CD4-positive, alpha-beta memory T cell (primary cell): ENCODE data around the gene CCNF. TPM values are rescaled to one million over a fixed set of nuclear protein-coding genes. Genes with fewer than 3 reads are reported as not detected.
"Not testable (repeated sequence)": the region's sequence is repeated elsewhere in the genome, so short reads cannot be mapped to it uniquely, and the experiment has no call there.

Experiments used
- CTCF ChIA-PET: fragments of 350-600 bp; sonication (Branson Sonifier 250); formaldehyde crosslinking; loops from one replicate; lab custom pipeline; 2021; ENCODE audit warnings: inconsistent platforms; ENCODE audit not compliant: partially characterized antibody; lab: Charles Lee
- POLR2A ChIA-PET: fragments of 350-600 bp; sonication (Branson Sonifier 250); formaldehyde crosslinking; loops from one replicate; lab custom pipeline; 2021; ENCODE audit not compliant: partially characterized antibody; lab: Charles Lee
- DNase-seq, 5 donors: peaks; one replicate each; pipeline versions ENCODE4 v3.0.0 to v3.0.0-alpha.2; 2020 to 2022; ENCODE audit warnings: mixed read lengths in 1 of 5
- H3K27ac ChIP-seq: one replicate; pipeline ENCODE4 v1.7.0; 2013; ENCODE audit warnings: low read depth, low read length
- H3K27me3 ChIP-seq: 2 replicates; pipeline ENCODE4 v1.7.0; 2013; ENCODE audit warnings: mild to moderate bottlenecking, low read length, moderate library complexity; ENCODE audit not compliant: insufficient read depth
- H3K36me3 ChIP-seq: 2 replicates; pipeline ENCODE4 v1.7.0; 2013; ENCODE audit warnings: mild to moderate bottlenecking, low read length, moderate library complexity; ENCODE audit not compliant: insufficient read depth
- H3K4me1 ChIP-seq: 2 replicates; pipeline ENCODE4 v1.7.0; 2013; ENCODE audit warnings: mild to moderate bottlenecking, low read length, moderate library complexity; ENCODE audit not compliant: insufficient read depth
- H3K4me3 ChIP-seq, 2 donors: one replicate each; pipeline ENCODE4 v1.7.0; 2013; ENCODE audit warnings: low read length in 2 of 2, mild to moderate bottlenecking in 1 of 2
- H3K9me3 ChIP-seq, 2 donors: one replicate each; pipeline ENCODE4 v1.7.0; 2013; ENCODE audit warnings: low read length in 2 of 2, control low read depth in 1 of 2; ENCODE audit not compliant: control insufficient read depth in 1 of 2
- H3K27ac Mint-ChIP-seq, 7 donors: one replicate each; pipeline ENCODE4 v1.8.0; 2020 to 2021; ENCODE audit warnings: mixed read lengths in 7 of 7, mild to moderate bottlenecking in 6 of 7, inconsistent platforms in 3 of 7, moderate library complexity in 3 of 7
- H3K27me3 Mint-ChIP-seq, 2 donors: one replicate each; pipeline ENCODE4 v1.8.0; 2020 to 2021; ENCODE audit warnings: mixed read lengths in 2 of 2
- H3K36me3 Mint-ChIP-seq, 2 donors: one replicate each; pipeline ENCODE4 v1.8.0; 2020 to 2021; ENCODE audit warnings: mixed read lengths in 2 of 2, inconsistent platforms in 1 of 2, mild to moderate bottlenecking in 1 of 2
- H3K4me1 Mint-ChIP-seq, 4 donors: one replicate each; pipeline ENCODE4 v1.8.0; 2020 to 2021; ENCODE audit warnings: mixed read lengths in 4 of 4, mild to moderate bottlenecking in 1 of 4
- H3K4me3 Mint-ChIP-seq, 8 donors: one replicate each; pipeline ENCODE4 v1.8.0; 2020 to 2021; ENCODE audit warnings: mixed read lengths in 8 of 8, mild to moderate bottlenecking in 7 of 8, moderate library complexity in 6 of 8, inconsistent platforms in 3 of 8
- H3K9me3 Mint-ChIP-seq, 8 donors: one replicate each; pipeline ENCODE4 v1.8.0; 2020 to 2021; ENCODE audit warnings: mixed read lengths in 8 of 8, mild to moderate bottlenecking in 5 of 8, inconsistent platforms in 3 of 8, moderate library complexity in 1 of 8
- intact Hi-C: fragments of 100-400 bp; cut with micrococcal nuclease; formaldehyde crosslinking; loops from one replicate; pipeline ENCODE4 v1.15.1; 2023
- polyA plus RNA-seq, 2 donors: library from polyadenylated mRNA; unstranded; fragments of 300-500 nt; fragmentation: Illumina TruSeq; gene quantifications; one replicate each; pipeline ENCODE4 v1.2.3, GENCODE V29; 2021
- total RNA-seq, 2 experiments: library from RNA; stranded (reverse); gene quantifications; one replicate each; pipeline ENCODE4 v1.2.3, GENCODE V29; 2021

CCNF gene
- total and polyA plus RNA-seq, 4 experiments from 2014 or later: 1.6 to 4.7 (median 4.0) TPM

DNA sequence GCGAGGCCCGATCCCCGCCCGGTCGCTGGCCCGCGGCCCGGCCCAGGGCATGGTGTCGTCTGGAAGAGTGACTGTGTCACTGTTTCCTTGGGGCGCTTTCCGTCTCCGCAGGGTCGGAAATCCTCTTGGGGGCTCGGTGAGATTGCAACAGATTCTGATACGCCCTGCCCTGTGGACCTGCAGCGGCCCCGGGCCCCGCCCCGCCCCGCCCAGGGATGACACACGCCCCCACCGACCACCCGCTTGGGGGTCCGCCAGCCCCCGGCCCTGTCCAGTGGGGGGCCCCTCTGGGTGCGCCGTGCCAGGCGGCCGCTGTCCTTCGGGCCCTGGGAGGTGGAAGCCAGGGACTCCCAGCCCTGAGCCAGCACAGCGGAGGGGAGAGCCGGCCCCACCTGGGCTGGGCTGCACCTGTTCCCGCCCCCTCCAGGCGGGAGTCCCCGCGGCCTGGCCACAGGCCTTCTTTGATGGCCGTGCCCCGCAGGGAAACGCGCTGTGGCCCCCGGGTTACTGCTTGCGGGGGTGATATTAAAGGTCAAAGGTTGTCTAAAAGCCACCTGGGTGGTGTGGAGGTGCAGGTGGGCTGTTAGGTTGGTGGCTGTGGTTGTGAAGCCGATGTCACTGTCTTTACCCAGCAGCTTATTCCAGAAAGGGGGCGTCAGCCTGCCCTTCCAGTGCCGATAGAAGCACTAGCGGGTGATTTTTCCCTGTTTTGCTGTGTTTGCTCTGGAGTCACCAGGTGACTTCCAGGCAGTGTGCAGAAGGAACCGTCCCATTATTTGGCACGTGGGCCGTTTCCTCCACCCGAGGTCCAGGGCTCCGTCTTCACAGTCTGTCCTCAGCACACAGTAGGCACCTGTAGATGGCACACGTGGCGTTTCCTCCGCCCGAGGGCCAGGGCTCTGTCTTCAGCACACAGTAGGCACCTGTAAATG, 46.4 kb downstream of the CCNF start:
- H3K4me1 Mint-ChIP-seq: peaks cover 6 to 26% (median 13%) of the 10 kb centered on the region in 4 donors
- Histone ChIP-seq H3K36me3 (no peaks in the 10 kb centered on the region), H3K27me3 (peaks cover 13% of the 10 kb centered on the region), H3K4me1 (peaks cover 34% of the 10 kb centered on the region), H3K4me3 (peak overlapping the region in 1 of 2 donors; percentile 35), H3K9me3 (no peaks in the 10 kb centered on the region), H3K27ac (no peak overlapping the region)
- peak in 3 of 5 donors; percentile 31 to 56 (median 37) for DNase-seq
- H3K9me3 Mint-ChIP-seq: no peaks in the 10 kb centered on the region
- ChIA-PET CTCF (interaction anchor here (1.0 to 1.3 kb wide), 2 partner anchors 11 to 26 kb away, joined by 3 to 4 read pairs; no protein-coding TSS in a partner anchor), POLR2A (interaction anchor here (0.9 to 1.8 kb wide), 8 partner anchors 11 to 320 kb away, joined by 3 to 8 read pairs (median 4); partner anchors contain the start of genes AMDHD2, CCNF, ECI1 and PDPK1)
- intact Hi-C loops: loop anchor here (1.0 to 2.0 kb wide), 3 partner anchors 15 to 38 kb away; partner anchors contain the start of genes ATP6V0C and TEDC2
- peak overlapping the region in 2 of 7 donors; percentile 42 to 62 for H3K27ac Mint-ChIP-seq
- H3K4me3 Mint-ChIP-seq: peak overlapping the region; percentile 63 to 79 (median 75)
- peaks cover 2 to 4% of the 10 kb centered on the region in 2 donors for H3K27me3 Mint-ChIP-seq
- no peaks in the 10 kb centered on the region for H3K36me3 Mint-ChIP-seq

DNA sequence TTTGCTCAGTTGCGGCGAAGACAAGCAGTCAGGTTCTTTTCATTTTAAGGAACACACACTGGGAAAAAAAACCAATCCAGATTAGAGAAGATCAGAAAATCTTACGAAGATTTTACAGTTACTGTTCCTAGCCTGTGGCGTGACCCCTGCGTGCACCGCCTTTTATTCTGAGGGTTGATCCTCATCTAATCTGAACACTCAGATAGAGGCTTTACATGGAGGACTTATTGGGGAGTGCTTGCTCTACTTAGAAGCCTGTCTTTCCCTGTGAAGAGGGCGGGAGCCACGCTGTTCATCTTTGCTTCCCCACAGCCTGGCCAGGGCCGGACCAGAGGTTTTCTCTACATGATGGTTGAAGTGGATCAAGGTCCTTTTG, 47.1 kb downstream of the CCNF start:
- Histone ChIP-seq H3K27me3 (peaks cover 11% of the 10 kb centered on the region), H3K4me1 (peaks cover 31% of the 10 kb centered on the region), H3K36me3 (no peaks in the 10 kb centered on the region), H3K9me3 (no peaks in the 10 kb centered on the region), H3K4me3 (no peak overlapping the region), H3K27ac (no peak overlapping the region)
- CTCF ChIA-PET: no interaction called here
- H3K4me3 Mint-ChIP-seq: peak overlapping the region; percentile 63 to 79 (median 75)
- no peaks in the 10 kb centered on the region for H3K36me3 Mint-ChIP-seq
- no peaks in the 10 kb centered on the region for H3K9me3 Mint-ChIP-seq
- intact Hi-C loops: no loop called here
- H3K27me3 Mint-ChIP-seq: peaks cover 2 to 4% of the 10 kb centered on the region in 2 donors
- no peak for DNase-seq
- POLR2A ChIA-PET: no interaction called here
- H3K27ac Mint-ChIP-seq: peak overlapping the region in 2 of 7 donors; percentile 42 to 62
- peaks cover 6 to 26% (median 13%) of the 10 kb centered on the region in 4 donors for H3K4me1 Mint-ChIP-seq

DNA sequence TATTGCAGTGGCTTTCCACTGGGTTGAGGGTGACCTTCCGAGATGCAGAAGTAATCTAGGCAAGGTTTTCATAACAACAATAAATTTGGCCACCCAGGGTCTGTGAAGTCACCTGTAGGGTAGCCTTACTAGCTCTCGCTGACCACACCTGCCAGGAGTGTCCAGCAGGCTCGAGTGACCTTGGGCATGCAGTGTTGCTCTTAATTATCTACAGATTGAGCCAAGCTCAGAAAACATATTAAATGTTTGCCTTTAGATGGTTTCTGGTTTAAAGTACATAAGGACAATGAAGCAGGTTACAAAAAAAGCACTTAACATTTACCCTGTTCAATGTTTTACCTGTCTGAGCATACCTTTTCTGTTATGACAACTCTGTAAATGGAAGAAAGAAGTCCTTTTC, 47.5 kb downstream of the CCNF start:
- Mint-ChIP-seq H3K27ac (peak overlapping the region in 2 of 7 donors; percentile 12 to 42), H3K36me3 (no peaks in the 10 kb centered on the region), H3K27me3 (peaks cover 2 to 4% of the 10 kb centered on the region in 2 donors), H3K4me3 (peak overlapping the region; percentile 55 to 79 (median 72)), H3K9me3 (peaks cover 0 to 2% (median 0%) of the 10 kb centered on the region in 8 donors), H3K4me1 (peaks cover 6 to 26% (median 13%) of the 10 kb centered on the region in 4 donors)
- Histone ChIP-seq H3K9me3 (no peaks in the 10 kb centered on the region), H3K4me1 (peaks cover 27% of the 10 kb centered on the region), H3K36me3 (no peaks in the 10 kb centered on the region), H3K27me3 (peaks cover 10% of the 10 kb centered on the region), H3K4me3 (no peak overlapping the region), H3K27ac (no peak overlapping the region)
- no peak for DNase-seq
- intact Hi-C loops: no loop called here
- POLR2A ChIA-PET: no interaction called here
- CTCF ChIA-PET: no interaction called here

DNA sequence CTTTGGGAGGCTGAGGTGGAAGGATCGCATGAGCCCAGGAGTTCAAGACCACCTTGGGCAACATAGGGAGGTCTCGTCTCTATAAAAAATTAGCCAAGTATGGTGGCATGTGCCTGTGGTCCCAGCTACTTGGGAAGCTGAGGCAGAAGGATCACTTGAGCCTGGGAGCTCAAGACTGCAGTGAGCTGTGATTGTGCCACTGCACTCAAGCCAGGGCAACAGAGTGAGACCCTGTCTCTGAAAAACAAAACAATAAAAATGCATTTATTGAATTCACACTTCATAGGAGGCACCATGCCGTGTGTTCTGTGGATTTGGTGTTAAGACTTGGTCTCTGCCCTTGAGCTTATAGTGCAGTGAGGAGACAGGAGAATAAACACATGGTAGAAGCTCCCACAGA, 48.1 kb downstream of the CCNF start:
- ChIA-PET POLR2A (no interaction called here), CTCF (no interaction called here)
- Histone ChIP-seq H3K27me3 (peaks cover 5% of the 10 kb centered on the region), H3K4me1 (peaks cover 27% of the 10 kb centered on the region), H3K27ac (no peak overlapping the region), H3K36me3 (no peaks in the 10 kb centered on the region), H3K4me3 (no peak overlapping the region), H3K9me3 (no peaks in the 10 kb centered on the region)
- H3K27ac Mint-ChIP-seq: peak overlapping the region in 1 of 7 donors; percentile 12
- H3K27me3 Mint-ChIP-seq: peaks cover 2 to 4% of the 10 kb centered on the region in 2 donors
- H3K36me3 Mint-ChIP-seq: no peaks in the 10 kb centered on the region
- H3K4me1 Mint-ChIP-seq: peaks cover 6 to 26% (median 13%) of the 10 kb centered on the region in 4 donors
- no peak for DNase-seq
- no peak overlapping the region for H3K4me3 Mint-ChIP-seq
- intact Hi-C loops: no loop called here
- peaks cover 0 to 2% (median 0%) of the 10 kb centered on the region in 8 donors for H3K9me3 Mint-ChIP-seq

- Histone ChIP-seq H3K4me3 (no peak overlapping the region), H3K9me3 (no peaks in the 10 kb centered on the region), H3K4me1 (peaks cover 20% of the 10 kb centered on the region), H3K36me3 (no peaks in the 10 kb centered on the region), H3K27me3 (no peaks in the 10 kb centered on the region), H3K27ac (no peak overlapping the region)
- Mint-ChIP-seq H3K4me3 (no peak overlapping the region), H3K4me1 (peaks cover 6 to 22% (median 10%) of the 10 kb centered on the region in 4 donors), H3K9me3 (peaks cover 0 to 2% (median 0%) of the 10 kb centered on the region in 8 donors), H3K36me3 (no peaks in the 10 kb centered on the region), H3K27me3 (peaks cover 0 to under 1% of the 10 kb centered on the region in 2 donors), H3K27ac (peak overlapping the region in 1 of 7 donors; percentile 72)
- CTCF ChIA-PET: interaction anchor here (1.3 kb wide), 1 partner anchor 44 kb away, joined by 4 read pairs; no protein-coding TSS in a partner anchor
- intact Hi-C loops: no loop called here
- no peak for DNase-seq
- POLR2A ChIA-PET: interaction anchor here (0.7 kb wide), 1 partner anchor 323 kb away, joined by 3 read pairs; the partner anchor contains the start of gene TRAF7
Measured at GRCh38 chr16:2478279-2478678, 49.0 kb downstream of the CCNF start.

DNA sequence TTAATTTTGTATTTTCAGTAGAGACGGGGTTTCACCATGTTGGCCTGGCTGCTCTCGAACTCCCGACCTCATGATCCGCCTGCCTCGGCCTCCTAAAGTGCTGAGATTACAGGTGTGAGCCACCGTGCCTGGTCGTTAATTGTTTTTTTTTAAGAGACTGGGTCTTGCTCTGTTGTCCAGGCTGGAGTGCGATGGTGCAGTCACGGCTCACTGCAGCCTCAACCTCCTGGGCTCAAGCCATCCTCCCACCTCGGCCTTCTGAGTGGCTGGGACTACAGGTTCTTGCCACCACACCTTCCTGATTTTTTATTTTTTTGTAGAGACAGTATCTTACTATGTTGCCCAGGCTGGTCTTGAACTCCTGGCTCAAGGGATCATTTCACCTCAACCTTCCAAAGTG, 50.7 kb downstream of the CCNF start:
- POLR2A ChIA-PET, CTCF ChIA-PET, H3K4me3 Mint-ChIP-seq, H3K36me3 ChIP-seq, H3K36me3 Mint-ChIP-seq, H3K9me3 Mint-ChIP-seq, H3K4me3 ChIP-seq, H3K27me3 ChIP-seq, H3K9me3 ChIP-seq, H3K27me3 Mint-ChIP-seq, H3K27ac ChIP-seq, intact Hi-C loops: not testable (repeated sequence)
- Mint-ChIP-seq H3K4me1 (peaks cover 6 to 21% (median 10%) of the 10 kb centered on the region in 4 donors), H3K27ac (peak overlapping the region in 1 of 7 donors; percentile 27)
- H3K4me1 ChIP-seq: peaks cover 13% of the 10 kb centered on the region
- peak in 1 of 5 donors; percentile 5 for DNase-seq

DNA sequence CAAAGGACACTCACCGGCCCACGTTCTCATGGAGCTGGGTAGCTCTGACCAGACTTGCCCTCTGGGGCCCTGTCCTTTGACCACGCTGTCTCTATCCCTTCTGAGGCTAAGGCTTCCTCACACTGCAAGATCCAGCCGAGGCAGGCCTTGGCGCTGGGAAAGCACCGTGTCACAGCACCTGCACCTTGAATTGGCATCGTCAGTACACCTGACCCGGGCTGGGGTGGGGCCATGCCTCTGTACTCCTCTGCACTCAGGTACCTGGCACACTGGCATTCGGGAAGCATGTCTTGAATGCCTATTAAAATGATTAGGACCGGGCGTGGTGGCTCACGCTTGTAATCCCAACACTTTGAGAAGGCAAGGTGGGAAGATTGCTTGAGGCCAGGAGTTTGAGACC, 51.7 kb downstream of the CCNF start:
- ChIA-PET POLR2A (no interaction called here), CTCF (interaction anchor here (1.1 kb wide), 1 partner anchor 11 kb away, joined by 3 read pairs; no protein-coding TSS in a partner anchor)
- Histone ChIP-seq H3K4me1 (peaks cover 7% of the 10 kb centered on the region), H3K9me3 (no peaks in the 10 kb centered on the region), H3K4me3 (no peak overlapping the region), H3K36me3 (no peaks in the 10 kb centered on the region), H3K27ac (no peak overlapping the region), H3K27me3 (no peaks in the 10 kb centered on the region)
- Mint-ChIP-seq H3K9me3 (peaks cover 0 to 2% (median 0%) of the 10 kb centered on the region in 8 donors), H3K27me3 (no peaks in the 10 kb centered on the region), H3K4me1 (peaks cover 5 to 23% (median 9%) of the 10 kb centered on the region in 4 donors), H3K36me3 (no peaks in the 10 kb centered on the region), H3K4me3 (no peak overlapping the region), H3K27ac (no peak overlapping the region)
- intact Hi-C loops: no loop called here
- no peak for DNase-seq
